Left hindlimb (tissue), 1 donor: Measurements from ENCODE around the gene INIP.

ENCODE experiments used
- DNase-seq: peaks from one replicate; pipeline ENCODE4 v3.0.0-alpha.2; 2018

Gene INIP

DNA sequence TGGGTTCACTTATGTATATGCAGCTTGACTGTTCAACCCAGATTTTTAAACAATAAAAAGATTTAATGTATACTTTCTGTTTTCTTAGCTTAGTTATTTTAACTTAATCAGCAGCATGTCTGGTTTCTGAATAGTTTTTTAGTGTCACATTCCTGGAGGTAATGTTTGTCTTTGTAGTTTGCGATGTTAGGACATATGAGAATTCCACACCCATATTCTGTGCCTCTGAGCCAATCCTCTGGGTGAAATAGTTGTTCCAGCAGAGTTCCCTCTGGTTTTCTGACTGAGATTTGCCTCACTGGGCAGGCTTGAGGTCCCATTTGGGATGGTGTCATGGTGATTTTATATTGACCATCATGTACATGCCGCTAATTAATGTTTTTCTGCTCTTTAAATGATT lies 48.6 kb downstream of the INIP start:
- no peak for DNase-seq

DNA sequence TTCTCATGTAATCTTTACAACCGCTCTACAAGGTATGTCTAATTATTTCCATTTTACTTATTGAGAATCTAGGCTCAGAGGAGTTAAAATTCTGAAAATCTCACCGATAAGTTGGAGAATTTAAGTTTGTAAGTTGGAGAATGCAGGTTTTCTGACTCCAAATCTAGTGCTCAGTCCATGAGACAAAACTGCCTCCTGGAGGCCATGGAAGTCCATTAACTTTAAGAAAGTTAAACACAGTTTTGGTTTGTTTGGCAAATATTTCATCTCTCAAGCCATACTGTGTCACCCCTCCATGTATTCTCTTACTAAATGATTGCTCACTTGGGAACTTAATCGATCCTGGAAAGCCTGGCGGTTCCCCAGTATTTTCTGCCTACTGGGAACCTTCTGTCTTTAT lies 52.6 kb downstream of the INIP start:
- DNase-seq: no peak

DNA sequence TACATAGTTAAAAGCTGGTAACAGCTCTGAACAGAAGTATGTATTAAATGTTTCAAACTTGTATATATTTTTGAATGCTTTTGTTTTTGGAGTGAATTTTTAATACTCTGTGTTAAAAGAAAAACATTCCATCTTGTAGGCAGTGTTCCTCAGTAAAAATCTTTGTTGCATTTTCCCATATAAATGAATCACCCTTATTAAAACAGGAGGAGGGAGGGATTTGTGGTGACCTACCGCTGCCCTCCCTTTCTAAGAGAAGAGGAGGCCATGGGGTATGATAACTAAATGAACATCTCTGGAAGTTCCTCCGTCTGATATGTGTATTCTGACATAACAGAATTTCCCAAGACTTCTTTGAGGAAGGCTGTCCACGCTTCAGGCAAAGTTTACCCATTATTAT lies 53.4 kb downstream of the INIP start:
- no peak for DNase-seq

DNA sequence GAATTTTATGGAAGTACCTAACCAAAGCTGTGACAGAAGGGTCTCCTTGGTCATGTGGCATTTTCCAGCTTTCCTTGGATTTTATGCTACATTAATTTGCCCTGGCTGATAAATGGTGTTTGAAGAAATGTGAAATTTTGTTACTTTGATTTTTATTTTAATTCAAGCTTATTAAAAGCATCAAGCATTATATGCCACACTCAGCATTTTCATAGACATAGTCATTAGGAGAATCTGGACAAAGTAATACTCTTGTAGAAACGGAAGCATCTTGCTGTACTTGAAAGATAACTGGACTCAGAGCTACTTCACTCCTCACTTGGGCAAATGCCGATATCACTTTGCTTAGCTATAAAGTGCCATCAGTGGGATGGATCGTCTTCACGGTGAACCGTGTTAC lies 54.2 kb downstream of the INIP start:
- no peak for DNase-seq

DNA sequence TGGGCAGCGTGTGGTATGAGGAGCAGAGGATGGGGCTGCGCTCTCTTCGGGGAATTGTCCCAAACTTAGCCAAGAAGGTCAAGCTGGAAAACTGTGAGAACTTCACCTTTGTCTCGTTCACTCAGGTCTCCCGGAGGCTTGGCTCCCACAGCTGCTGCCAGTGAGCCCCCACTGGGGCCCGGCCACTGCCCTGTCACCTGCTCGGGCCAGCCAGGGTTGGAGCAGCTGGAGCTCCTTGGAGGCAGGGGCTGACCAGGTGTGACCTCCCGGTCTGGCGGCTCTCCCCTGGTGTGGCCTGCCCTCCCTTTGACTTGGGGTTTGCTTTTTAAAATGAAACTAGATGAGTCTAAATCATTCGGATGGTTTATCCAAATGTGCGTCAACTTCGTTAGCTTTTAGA lies 58.0 kb downstream of the INIP start:
- no peak for DNase-seq

DNA sequence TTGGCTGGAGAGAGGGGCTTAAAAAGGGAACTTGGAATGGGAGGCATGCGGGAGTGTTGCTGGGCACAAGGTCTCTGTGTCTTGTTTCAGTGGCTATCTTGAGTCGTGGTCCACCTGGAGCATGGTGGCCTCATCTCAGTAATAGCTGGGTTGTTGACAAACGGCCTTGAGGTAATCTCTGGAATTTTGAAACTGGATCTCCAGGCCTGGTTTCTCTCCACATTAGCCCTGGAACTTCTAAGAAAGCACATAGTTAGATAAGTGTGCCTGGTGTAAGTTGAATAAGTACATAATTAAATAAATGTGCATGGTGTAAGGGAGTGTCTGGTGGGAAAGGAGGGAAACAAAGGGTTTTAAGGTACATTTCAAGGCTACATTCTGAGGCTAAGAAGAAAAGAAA lies 62.2 kb downstream of the INIP start:
- no peak for DNase-seq

DNA sequence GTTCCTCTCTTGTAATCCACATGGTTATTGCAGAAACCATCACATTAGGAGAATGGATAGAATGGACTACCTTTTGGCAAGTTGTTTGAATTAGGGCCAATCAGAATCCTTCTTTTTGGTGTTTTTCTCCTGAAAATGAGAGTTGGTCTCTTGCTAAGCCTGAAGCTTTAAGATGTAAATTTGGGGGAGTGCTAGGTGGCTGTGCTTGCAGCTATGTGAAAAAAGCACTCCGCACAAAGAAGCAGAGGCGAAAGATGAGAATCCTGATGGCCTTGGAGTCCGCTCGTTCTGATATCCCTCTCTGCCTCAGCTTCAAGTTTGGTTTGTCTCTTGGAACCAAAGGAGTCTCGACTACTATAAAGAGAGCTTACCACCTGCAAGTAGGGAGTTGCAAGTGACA lies 63.6 kb downstream of the INIP start:
- DNase-seq: no peak

DNA sequence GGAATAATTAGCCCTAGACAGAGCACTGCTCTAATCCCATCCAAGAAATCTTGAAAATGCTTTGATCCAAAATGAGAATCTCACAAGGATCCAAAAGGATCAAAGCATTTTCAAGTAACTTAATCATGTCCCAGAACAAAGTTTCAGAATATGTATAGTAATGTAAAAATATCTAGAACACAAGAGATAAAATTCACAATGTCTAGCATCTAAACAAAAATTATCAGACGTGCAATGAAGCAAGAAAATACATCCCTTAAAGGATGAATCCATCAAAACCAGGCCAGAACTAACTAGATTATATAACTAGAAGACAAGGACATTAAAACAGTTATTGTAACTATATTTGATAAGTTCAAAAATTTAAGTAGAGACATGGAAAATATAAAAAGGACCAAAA lies 69.3 kb downstream of the INIP start:
- no peak for DNase-seq

DNA sequence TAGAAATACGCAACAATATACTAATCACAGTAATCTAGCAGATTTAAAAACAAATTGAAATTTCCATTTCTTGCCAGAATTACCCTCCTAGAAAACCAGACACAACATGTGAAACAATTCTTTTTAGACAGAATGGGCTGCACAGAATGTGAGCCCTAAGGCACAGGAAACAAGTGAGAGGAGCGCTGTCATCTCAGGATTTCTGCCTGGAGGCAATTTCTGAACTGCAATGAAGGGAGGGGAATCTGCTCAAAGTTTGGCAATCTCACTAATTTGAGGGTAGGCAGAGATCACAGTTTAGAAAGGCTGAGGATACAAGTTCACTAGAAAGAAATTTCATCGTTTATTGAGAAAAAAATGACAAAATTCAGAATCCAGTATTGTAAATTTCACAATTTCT lies 70.3 kb downstream of the INIP start:
- DNase-seq: no peak

DNA sequence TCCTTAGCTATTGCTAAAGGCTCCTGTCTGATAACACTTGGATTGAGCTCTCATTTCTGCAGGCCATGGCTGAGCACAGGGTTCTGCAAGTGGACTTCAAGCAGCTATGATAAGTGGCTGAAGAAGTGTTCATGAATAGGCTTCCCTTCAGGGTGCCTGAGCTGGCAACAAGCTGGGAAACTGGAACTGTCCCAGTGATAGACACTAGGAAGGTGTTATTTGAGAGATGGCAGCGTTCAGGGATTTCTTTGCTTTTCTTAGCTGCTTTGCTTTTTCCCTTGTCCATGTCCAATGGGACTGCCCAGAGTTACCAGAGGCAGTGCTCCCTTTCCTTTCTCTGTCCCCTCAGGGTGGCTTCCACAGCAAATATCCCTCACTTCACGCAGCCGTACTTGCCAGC lies 75.8 kb downstream of the INIP start:
- DNase-seq: no peak

DNA sequence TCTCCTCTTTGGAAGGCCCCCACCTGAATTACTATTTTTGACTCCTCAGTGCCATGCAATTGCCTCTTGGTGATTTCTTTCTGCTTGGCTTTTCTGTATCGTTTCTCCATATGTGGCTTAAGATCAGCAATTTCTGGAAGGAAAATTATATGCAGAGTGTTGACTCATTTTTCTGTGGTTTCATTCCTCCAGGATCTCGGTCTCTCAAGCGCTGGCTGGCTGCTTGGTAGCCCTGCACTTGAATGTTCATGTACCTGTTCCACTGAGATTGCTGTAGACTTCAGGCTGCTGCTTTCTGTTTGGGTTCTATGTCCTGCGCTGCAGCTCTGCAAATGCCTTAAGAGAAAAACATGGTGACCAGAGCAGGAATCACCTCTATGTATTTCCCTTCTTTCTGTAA lies 77.6 kb downstream of the INIP start:
- DNase-seq: no peak
